Lower lobe of right lung (tissue), 2 donors: Measurements from ENCODE around the gene SUCO. TPM values are rescaled to one million over a fixed set of nuclear protein-coding genes. Genes with fewer than 3 reads are reported as not detected.

ENCODE experiments used
- ATAC-seq, 2 donors: fragments of 200-7000 bp; cut with Tn5 transposase; one replicate each; pipeline ENCODE4 v1.9.1; 2020 to 2022; ENCODE audit warnings: mild to moderate bottlenecking in 2 of 2, moderate library complexity in 2 of 2
- DNase-seq: peaks from one replicate; pipeline ENCODE4 v3.0.0-alpha.2; 2020
- H3K27ac ChIP-seq: fragments of 200-600 bp; one replicate; pipeline ENCODE4 v1.8.0; 2022
- H3K27me3 ChIP-seq: fragments of 200-600 bp; one replicate; pipeline ENCODE4 v1.8.0; 2022; ENCODE audit warnings: low read depth
- H3K36me3 ChIP-seq: fragments of 200-600 bp; one replicate; pipeline ENCODE4 v1.8.0; 2022; ENCODE audit warnings: mild to moderate bottlenecking
- H3K4me1 ChIP-seq: fragments of 200-600 bp; one replicate; pipeline ENCODE4 v1.8.0; 2022
- H3K4me3 ChIP-seq: fragments of 200-600 bp; one replicate; pipeline ENCODE4 v1.8.0; 2022; ENCODE audit warnings: mild to moderate bottlenecking
- H3K9me3 ChIP-seq: fragments of 200-600 bp; one replicate; pipeline ENCODE4 v1.8.0; 2022
- intact Hi-C: fragments of 100-400 bp; cut with DNase I; formaldehyde crosslinking; loops from one replicate; pipeline ENCODE4 v1.11.0; 2022
- total RNA-seq: library from RNA; stranded (reverse); fragmentation: NEBNext Ultra II Directional; extraction: Animal tissue kit (Norgen Biotek cat#: 25700); gene quantifications from one replicate; pipeline ENCODE4 v1.2.1, GENCODE V29; 2021
- TF ChIP-seq, protein P1 (sequence below): fragments of 200-600 bp; IDR thresholded peaks from one replicate; pipeline ENCODE4 v1.8.0; 2022; ENCODE audit warnings: antibody characterized with exemption, mild to moderate bottlenecking
- donor health status: DM: no; HTN: yes; CAD: no; lungs with severe emphysema.

SUCO gene
- total RNA-seq, 1 donor from 2014 or later, result 32.5 TPM

DNA sequence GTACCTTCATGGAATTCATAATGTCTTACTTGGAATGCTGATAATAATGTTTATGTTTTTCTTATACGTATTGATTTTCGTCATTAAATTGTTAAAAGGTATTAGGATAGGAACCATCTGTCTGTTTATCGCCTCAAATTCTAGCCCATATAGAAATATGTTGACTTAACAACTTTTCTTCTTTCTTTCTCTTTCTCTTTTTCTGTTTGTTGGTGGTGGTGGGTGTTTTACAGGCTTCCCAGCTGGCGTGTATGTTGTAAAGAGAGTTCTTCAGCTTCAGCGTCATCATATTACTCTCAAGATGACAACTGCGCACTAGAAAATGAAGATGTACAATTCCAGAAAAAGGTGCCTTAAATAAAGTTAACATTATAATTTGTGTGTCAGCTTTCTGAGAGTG lies 18.3 kb downstream of the SUCO start:
- no peaks in the 10 kb centered on the region for H3K9me3 ChIP-seq
- no peak overlapping the region for H3K4me3 ChIP-seq
- DNase-seq (no peak), ATAC-seq (no peak)
- peaks cover 29% of the 10 kb centered on the region for H3K4me1 ChIP-seq
- no peak overlapping the region for H3K27ac ChIP-seq
- H3K36me3 ChIP-seq, result peaks cover 8% of the 10 kb centered on the region
- no peaks in the 10 kb centered on the region for H3K27me3 ChIP-seq
- intact Hi-C loops, result no loop called here
- TF ChIP-seq, protein P1, sequence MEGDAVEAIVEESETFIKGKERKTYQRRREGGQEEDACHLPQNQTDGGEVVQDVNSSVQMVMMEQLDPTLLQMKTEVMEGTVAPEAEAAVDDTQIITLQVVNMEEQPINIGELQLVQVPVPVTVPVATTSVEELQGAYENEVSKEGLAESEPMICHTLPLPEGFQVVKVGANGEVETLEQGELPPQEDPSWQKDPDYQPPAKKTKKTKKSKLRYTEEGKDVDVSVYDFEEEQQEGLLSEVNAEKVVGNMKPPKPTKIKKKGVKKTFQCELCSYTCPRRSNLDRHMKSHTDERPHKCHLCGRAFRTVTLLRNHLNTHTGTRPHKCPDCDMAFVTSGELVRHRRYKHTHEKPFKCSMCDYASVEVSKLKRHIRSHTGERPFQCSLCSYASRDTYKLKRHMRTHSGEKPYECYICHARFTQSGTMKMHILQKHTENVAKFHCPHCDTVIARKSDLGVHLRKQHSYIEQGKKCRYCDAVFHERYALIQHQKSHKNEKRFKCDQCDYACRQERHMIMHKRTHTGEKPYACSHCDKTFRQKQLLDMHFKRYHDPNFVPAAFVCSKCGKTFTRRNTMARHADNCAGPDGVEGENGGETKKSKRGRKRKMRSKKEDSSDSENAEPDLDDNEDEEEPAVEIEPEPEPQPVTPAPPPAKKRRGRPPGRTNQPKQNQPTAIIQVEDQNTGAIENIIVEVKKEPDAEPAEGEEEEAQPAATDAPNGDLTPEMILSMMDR, result no peak

- Histone ChIP-seq H3K27ac (no peak overlapping the region), H3K4me3 (no peak overlapping the region), H3K36me3 (peaks cover 36% of the 10 kb centered on the region), H3K9me3 (no peaks in the 10 kb centered on the region), H3K27me3 (no peaks in the 10 kb centered on the region), H3K4me1 (peaks cover 5% of the 10 kb centered on the region)
- ATAC-seq (no peak), DNase-seq (no peak)
- TF ChIP-seq, protein P1, result no peak
- intact Hi-C loops, result no loop called here
Measured at GRCh38 chr1:172554915-172555314, 22.0 kb downstream of the SUCO start.

- Histone ChIP-seq H3K9me3 (no peaks in the 10 kb centered on the region), H3K27ac (no peak overlapping the region), H3K4me3 (no peak overlapping the region), H3K27me3 (no peaks in the 10 kb centered on the region), H3K4me1 (no peaks in the 10 kb centered on the region), H3K36me3 (peaks cover 43% of the 10 kb centered on the region)
- TF ChIP-seq, protein P1, result no peak
- intact Hi-C loops, result no loop called here
- no peak for ATAC-seq
- no peak for DNase-seq
Measured at GRCh38 chr1:172556461-172556860, 23.5 kb downstream of the SUCO start.

DNA sequence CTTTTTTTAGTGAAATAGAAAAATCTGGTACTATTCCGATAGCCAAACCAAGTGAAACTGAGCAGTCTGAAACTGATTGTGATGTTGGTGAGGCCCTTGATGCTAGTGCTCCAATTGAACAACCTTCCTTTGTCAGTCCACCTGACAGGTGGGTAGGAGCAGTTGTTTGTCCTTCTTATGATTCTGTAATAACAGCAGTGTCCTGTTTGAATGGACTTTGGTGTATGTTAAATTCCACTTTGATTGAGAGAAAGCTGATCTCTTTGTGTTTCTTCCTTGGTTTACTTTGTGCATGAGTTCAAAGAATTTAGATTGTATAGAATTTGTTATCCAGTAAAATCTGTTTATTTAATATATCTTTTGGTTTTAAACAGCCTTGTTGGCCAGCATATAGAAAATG lies 24.3 kb downstream of the SUCO start:
- peaks cover 43% of the 10 kb centered on the region for H3K36me3 ChIP-seq
- no peaks in the 10 kb centered on the region for H3K27me3 ChIP-seq

DNA sequence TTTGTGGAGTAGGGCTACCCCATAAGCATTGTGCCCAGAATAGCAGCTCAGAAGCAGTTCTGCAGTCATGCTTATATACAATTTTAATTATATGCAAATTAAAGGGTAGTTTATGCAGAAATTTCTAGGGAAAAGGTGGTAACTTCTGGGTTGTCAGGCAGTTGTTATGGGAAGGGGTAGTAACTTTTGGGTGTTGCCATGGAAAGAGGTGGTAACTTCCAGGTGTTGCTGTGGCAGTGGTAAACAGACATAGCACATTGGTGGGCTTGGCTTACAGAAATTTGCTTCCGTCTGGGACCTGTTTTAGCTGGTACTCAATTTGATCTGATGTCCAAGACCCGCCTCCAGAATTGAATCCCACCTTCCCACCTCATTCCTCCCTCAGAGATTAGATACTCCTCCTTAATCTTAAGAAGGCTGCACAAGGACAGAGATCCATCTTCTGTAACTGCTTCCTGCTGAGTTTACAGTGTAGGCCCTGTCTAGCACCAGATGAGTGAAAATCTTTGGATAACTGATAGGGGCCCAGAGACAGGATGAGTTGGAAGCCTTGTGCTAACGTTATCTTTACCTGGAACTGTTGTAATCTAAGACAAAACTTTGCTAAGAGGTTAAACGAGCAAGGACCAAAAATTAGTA lies 26.7 kb downstream of the SUCO start:
- TF ChIP-seq, protein P1, result no peak
- Histone ChIP-seq H3K27me3 (no peaks in the 10 kb centered on the region), H3K4me3 (no peak overlapping the region), H3K9me3 (no peaks in the 10 kb centered on the region), H3K36me3 (peaks cover 43% of the 10 kb centered on the region), H3K4me1 (no peaks in the 10 kb centered on the region), H3K27ac (no peak overlapping the region)
- DNase-seq (no peak), ATAC-seq (no peak)
- intact Hi-C loops, result no loop called here

More for the DNA sequence above, 24.3 kb downstream of the SUCO start:
- no peak for ATAC-seq
- intact Hi-C loops, result no loop called here
- TF ChIP-seq, protein P1, result no peak
- no peaks in the 10 kb centered on the region for H3K9me3 ChIP-seq
- no peak overlapping the region for H3K27ac ChIP-seq
- H3K4me3 ChIP-seq, result no peak overlapping the region
- no peak for DNase-seq
- H3K4me1 ChIP-seq, result no peaks in the 10 kb centered on the region
